Neural crest cell (in vitro differentiated cells): Measurements from ENCODE around the gene COASY. TPM values are rescaled to one million over a fixed set of nuclear protein-coding genes. Genes with fewer than 3 reads are reported as not detected.
"Not testable (repeated sequence)": the region's sequence is repeated elsewhere in the genome, so short reads cannot be mapped to it uniquely, and the experiment has no call there.

Experiments used
- DNase-seq: peaks from one replicate; pipeline ENCODE4 v3.0.0; 2021; ENCODE audit warnings: low read depth, mixed read lengths, low spot score
- H3K27ac Mint-ChIP-seq: one replicate; pipeline ENCODE4 v1.8.0; 2021; ENCODE audit warnings: mild to moderate bottlenecking, mixed read lengths; ENCODE audit not compliant: unreplicated experiment
- H3K27me3 Mint-ChIP-seq: 2 replicates; pipeline ENCODE4 v1.8.0; 2021; ENCODE audit warnings: low read depth, mild to moderate bottlenecking, mixed read lengths
- H3K36me3 Mint-ChIP-seq: 2 replicates; pipeline ENCODE4 v1.8.0; 2021; ENCODE audit warnings: low read depth, mild to moderate bottlenecking, mixed read lengths
- H3K4me1 Mint-ChIP-seq: 2 replicates; pipeline ENCODE4 v1.8.0; 2021; ENCODE audit warnings: mixed read lengths
- H3K4me3 Mint-ChIP-seq: one replicate; pipeline ENCODE4 v1.8.0; 2021; ENCODE audit warnings: mild to moderate bottlenecking, mixed read lengths
- H3K9me3 Mint-ChIP-seq: 2 replicates; pipeline ENCODE4 v1.8.0; 2021; ENCODE audit warnings: mixed read lengths
- CTCF ChIP-seq: fragments of 200-600 bp; sonication (generic); conservative IDR thresholded peaks from 2 replicates; pipeline ENCODE4 v1.5.0; 2021; ENCODE audit warnings: antibody characterized with exemption, mild to moderate bottlenecking
- total RNA-seq: library from RNA; stranded (reverse); gene quantifications from 2 replicates; pipeline ENCODE4 v1.2.1, GENCODE V29; 2021

COASY gene
- total RNA-seq, 1 donor from 2014 or later: 58.3 TPM

- no peaks in the 10 kb centered on the region for H3K27me3 Mint-ChIP-seq
- no peak for TF ChIP-seq CTCF
- H3K36me3 Mint-ChIP-seq: no peaks in the 10 kb centered on the region
Observed at GRCh38 chr17:42554250-42555121, 7.5 kb upstream of the COASY start.

GRCh38 chr17:42555122-42555622 is 6.8 kb upstream of the COASY start:
- Mint-ChIP-seq H3K4me1 (peaks cover 21% of the 10 kb centered on the region), H3K27me3 (no peaks in the 10 kb centered on the region), H3K27ac (peak overlapping the region; percentile 94), H3K36me3 (no peaks in the 10 kb centered on the region), H3K4me3 (peak overlapping the region; percentile 92), H3K9me3 (no peaks in the 10 kb centered on the region)
- DNase-seq: no peak
- TF ChIP-seq CTCF: no peak

More at GRCh38 chr17:42554250-42555121, 7.5 kb upstream of the COASY start:
- Mint-ChIP-seq H3K4me3 (peak overlapping the region; percentile 92), H3K27ac (peak overlapping the region; percentile 94), H3K4me1 (peaks cover 21% of the 10 kb centered on the region), H3K9me3 (no peaks in the 10 kb centered on the region)
- DNase-seq: peak; percentile 81

GRCh38 chr17:42555961-42556617 is 5.9 kb upstream of the COASY start:
- H3K4me3 Mint-ChIP-seq: peak overlapping the region; percentile 92
- H3K9me3 Mint-ChIP-seq, H3K27ac Mint-ChIP-seq, DNase-seq, H3K27me3 Mint-ChIP-seq, H3K36me3 Mint-ChIP-seq: not testable (repeated sequence)
- H3K4me1 Mint-ChIP-seq: peaks cover 16% of the 10 kb centered on the region

- TF ChIP-seq CTCF: no peak
- H3K27ac Mint-ChIP-seq: no peak overlapping the region
- peak overlapping the region; percentile 56 for H3K4me3 Mint-ChIP-seq
- H3K9me3 Mint-ChIP-seq: no peaks in the 10 kb centered on the region
- DNase-seq: no peak
- no peaks in the 10 kb centered on the region for H3K36me3 Mint-ChIP-seq
- H3K27me3 Mint-ChIP-seq: no peaks in the 10 kb centered on the region
- peaks cover 33% of the 10 kb centered on the region for H3K4me1 Mint-ChIP-seq
Observed at GRCh38 chr17:42559075-42559474, 2.9 kb upstream of the COASY start.

GRCh38 chr17:42560246-42560645 is 1.7 kb upstream of the COASY start:
- no peak for DNase-seq
- no peaks in the 10 kb centered on the region for H3K36me3 Mint-ChIP-seq
- no peak for TF ChIP-seq CTCF
- H3K27me3 Mint-ChIP-seq: no peaks in the 10 kb centered on the region
- peak overlapping the region; percentile 87 for H3K4me3 Mint-ChIP-seq
- H3K4me1 Mint-ChIP-seq: peaks cover 23% of the 10 kb centered on the region
- H3K9me3 Mint-ChIP-seq: no peaks in the 10 kb centered on the region
- H3K27ac Mint-ChIP-seq: no peak overlapping the region
